Stimulated activated CD8-positive, alpha-beta memory T cell treated with anti-CD3 and anti-CD28 coated beads, Interleukin-2, amount 100 ng/mL, for 48 hours (primary cell): Measurements from ENCODE around the gene MED16.
A peak's percentile ranks its signal among the peaks of the same experiment; 100 is the strongest.

Experiments
- DNase-seq, 2 donors: peaks; one replicate each; pipeline ENCODE4 v3.0.0-alpha.2; 2020; ENCODE audit warnings: low read depth in 2 of 2

The MED16 gene

GRCh38 chr19:927780-928401 is 34.9 kb upstream of the MED16 start:
- DNase-seq: no peak

GRCh38 chr19:927351-927779 is 34.4 kb upstream of the MED16 start:
- DNase-seq: no peak

DNA sequence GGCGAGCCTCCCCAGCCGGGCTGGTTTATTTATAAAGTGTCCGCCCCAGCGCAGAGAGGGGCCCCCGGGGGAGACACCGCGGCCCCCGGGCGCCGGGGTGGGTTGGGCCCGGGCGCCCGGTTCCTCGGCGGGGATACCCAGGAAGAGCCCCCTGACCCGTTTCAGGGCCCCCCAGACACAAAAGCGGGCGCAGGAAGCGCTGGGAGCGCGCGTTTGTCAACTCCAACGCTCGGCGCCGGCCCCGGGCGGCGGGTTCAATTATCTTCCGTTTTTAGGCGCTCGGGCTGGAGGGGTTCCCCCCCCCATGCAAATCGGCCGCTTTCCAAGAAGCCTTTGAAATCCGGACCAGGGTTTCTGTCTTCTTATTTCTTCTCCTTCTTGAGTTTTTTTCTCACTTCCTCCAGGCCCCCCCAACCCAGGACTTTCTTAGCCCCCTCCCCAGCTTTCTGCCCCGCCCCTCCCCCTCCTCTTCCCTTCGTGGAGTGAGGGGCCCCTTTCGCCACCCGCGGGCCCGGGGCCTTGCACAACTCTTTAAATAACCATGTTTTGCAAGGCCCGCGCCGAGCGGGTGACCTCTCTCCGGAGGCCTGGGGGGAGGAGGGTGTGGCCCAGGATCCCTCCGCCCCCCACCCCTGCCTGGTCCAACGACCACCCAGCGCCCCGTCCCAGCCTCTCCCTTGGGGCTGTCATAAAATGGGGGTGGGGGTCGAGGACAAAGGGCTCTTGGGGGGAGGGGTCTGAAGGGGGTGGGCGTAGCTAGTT is 33.8 kb upstream of the MED16 start:
- no peak for DNase-seq

GRCh38 chr19:926323-926588 is 33.3 kb upstream of the MED16 start:
- no peak for DNase-seq

DNA sequence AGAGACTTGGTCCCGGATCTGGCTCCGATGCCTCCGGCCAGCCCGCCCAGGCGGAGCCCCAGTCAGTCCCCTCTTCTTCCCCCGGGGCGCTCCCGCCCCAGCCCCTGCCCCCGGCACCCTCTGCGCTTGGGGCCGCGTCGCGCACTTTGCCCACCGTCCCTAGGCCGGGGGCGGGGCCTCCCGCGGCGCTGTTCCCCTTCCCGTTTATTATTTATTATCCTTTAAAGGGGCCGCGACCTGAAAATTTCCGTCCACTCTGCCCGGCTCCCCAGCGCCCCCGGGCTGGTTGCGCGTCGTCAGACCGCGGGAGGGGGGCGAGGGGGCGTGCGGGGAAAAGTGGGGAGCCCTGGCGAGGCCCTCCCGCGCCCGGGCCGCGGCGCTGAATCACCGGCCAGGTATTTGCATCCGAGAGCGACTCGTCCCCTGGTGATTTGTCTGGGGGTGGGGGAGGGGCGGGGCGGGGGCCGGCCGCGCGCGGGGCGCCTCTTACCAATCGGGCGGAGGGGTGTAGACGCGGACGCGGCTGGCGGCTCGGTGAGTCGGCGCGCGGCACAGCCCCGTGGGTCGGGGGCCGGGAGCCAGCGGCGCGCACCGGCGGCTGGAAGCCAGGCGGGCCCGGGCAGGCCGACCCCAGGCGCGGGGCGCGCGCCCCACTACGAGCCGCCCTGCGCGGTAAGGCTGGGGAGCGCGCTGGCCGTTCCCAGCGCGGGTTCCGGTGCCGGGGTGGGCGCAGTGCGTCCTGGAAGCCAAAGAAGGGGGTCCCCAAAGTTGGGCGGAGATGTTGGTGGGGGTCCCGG is 32.7 kb upstream of the MED16 start, which contains the start of gene ARID3A:
TSS of gene ARID3A (plus strand) at position 510 of the 797 bp plus-strand sequence. CDS start 3,494 bp downstream, outside the sequence.
- DNase-seq: peak in 1 of 2 donors; percentile 71

DNA sequence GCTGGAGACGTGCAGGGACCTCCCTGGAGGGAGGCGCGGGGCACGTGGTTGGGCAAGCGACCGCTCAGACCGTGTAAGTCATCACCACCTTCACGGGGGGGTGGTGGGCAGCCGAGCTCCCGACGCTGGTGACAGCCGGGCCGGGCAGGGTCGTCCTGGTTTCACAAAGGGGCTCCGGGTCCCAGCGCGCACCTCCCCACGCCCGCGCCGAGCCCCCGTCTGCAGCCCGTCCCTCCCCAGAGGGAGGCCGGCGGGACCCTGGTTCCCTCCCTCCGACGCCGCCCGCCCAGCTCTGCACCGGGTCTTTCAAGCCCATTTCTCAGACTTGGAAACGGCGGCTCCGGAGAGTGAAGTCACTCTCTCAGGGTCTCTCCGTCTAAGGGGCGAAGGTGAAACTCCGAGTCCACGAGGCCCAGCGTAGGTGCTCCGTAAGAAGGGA is 32.1 kb upstream of the MED16 start:
- DNase-seq: peak in 1 of 2 donors; percentile 52

DNA sequence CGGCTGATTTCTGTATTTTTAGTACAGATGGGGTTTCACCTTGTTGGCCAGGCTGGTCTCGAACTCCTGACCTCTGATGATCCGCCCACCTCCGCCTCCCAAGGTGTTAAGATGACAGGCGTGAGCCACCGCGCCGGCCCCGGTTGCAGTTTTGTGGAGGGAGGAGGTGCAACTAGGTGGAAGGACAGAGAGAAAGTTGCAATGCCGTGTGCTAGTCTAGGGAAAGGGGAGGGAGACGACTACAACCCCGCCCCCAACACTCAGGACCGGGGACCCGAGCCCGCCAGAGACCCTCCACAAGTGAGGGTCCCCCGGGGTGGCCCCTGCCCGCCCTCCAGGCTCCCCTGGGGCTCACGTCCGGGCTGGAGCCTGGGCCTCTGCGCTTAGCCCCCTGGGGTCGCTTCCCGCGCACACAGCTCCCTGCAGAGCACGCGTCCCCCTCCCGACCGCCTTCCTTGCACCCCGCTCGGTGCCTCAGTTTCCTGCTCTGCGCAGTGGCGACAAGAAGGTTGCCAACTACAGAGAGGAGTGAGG is 31.6 kb upstream of the MED16 start:
- DNase-seq: no peak

- peak in 1 of 2 donors; percentile 60 for DNase-seq
Observed at GRCh38 chr19:920051-920864, 27.3 kb upstream of the MED16 start.

DNA sequence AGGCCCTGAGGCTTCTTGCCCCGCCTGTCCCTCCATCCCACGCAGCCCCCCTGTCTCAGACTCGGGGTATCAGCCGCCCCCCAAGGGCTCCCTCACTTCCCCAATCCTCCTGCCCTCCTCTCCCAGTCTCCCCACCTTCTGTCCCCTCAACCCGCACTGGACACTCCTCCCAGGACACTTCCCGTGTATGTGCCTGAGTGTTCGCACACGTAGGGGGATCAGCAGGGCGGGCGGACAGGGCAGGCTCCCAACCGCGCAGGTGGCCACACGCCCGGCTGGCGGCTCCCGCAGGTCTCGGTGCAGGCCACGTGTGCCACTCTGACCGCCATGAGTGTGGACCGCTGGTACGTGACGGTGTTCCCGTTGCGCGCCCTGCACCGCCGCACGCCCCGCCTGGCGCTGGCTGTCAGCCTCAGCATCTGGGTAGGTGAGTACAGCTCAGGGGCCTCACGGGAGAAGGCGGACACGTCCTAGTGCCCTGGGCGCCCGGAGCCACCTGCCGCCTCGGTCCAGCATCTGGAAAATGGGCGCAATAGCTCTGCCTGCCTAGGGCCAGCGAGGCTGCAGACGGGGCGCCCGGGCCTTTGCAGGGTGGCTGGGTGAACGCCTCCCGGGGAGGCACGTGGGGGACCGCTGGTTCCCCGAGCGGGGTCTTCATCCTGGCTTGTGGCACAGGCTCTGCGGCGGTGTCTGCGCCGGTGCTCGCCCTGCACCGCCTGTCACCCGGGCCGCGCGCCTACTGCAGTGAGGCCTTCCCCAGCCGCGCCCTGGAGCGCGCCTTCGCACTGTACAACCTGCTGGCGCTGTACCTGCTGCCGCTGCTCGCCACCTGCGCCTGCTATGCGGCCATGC is 26.4 kb upstream of the MED16 start:
- no peak for DNase-seq

GRCh38 chr19:918481-919198 is 25.7 kb upstream of the MED16 start:
- no peak for DNase-seq

DNA sequence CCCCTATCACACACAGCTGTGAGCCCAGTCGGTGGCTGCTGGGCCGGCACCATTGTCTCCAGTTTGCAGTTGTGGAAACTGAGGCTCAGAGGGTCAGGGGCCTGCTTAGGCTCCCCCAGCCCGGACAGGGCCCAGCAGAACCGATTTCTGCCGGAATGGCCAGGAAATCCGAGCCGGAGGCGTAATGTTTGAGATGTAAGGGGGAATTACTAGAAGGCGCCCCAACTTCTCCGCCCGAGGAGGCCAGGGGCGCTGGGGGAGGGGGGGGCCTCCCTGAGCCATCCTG is 25.1 kb upstream of the MED16 start:
- no peak for DNase-seq

GRCh38 chr19:917323-918151 is 24.6 kb upstream of the MED16 start, which contains the start of gene KISS1R:
Gene KISS1R (plus strand): TSS chr19:917333. CDS start chr19:917503, 170 bp downstream.
- DNase-seq: no peak

- DNase-seq: no peak
Observed at GRCh38 chr19:916645-917322, 23.8 kb upstream of the MED16 start.

- DNase-seq: peak; percentile 75 to 78
Observed at GRCh38 chr19:913080-913748, 20.2 kb upstream of the MED16 start, which contains the start of gene R3HDM4. Gene R3HDM4 (minus strand): TSS chr19:913219. CDS start chr19:913157, 62 bp downstream.

DNA sequence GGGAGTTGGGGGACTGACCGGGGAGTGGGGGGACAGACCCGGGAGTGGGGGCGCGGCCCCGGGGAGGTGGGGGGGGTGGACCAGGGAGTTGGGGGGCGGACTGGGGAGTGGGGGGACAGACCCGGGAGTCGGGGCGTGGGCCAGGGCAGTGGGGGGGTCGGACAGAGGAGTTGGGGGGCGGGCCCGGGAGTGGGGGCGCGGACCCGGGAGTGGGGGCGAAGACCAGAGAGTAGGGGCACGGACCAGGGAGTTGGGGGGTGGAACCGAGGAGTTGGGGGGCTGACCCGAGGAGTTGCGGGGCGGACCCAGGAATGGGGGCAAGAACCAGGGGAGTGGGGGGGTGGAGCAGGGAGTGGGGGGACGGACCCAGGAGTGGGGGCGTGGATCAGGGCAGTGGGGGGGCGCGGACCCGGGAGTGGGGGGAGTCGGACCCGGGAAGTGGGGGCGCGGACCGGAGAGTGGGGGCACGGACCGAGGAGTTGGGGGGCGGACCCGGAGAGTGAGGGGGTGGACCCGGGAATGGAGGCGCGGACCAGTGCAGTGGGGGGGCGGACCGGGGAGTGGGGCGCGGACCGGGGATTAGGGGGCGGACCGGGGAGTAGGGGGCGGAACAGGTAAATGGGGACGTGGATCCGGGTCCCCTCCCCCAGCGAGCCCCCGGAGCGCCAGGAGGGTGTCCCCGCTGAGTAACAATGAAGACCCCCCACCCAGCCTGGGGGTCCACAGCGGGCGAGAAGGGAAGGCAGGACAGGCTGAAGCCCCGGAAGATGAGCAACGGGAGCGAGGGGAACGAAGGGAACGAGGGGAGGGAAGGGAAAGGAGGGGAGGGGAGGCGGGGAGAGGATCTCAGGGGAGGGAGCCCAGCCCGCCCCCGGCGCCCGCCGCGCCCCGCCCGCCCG is 19.4 kb upstream of the MED16 start:
- no peak for DNase-seq

GRCh38 chr19:911197-912033 is 18.4 kb upstream of the MED16 start:
- DNase-seq: no peak
